Measurements from ENCODE around the gene UIMC1.

UIMC1 gene

DNA sequence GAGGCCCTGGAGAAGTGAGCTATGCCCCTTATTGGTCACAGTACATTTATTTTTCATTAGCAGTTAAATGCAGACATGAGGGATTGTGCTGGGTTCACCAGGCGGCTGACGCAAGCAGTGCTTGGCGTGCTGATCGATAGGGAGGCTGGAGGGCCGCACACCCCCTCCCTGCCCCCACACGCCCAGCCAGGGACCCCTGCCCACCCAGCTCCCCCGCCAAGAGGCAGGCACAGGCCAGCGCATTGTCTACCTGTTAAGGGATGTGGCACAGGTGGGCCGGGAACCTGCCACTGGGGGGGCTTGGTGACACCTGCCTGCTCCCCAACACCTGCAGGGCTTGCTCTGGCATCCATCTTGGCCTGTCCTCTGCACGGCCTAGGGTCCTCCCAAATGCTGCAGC, 146.7 kb downstream of the UIMC1 start:
- TF ChIP-seq CTCF (IDR thresholded peaks at IDR 0.05; ENCODE audit: low read depth, low read length), result no peak
- no peak overlapping the region for H3K4me3 ChIP-seq (replicated peaks in 1 of 2; ENCODE audit: low read depth in 2 of 2, low read length in 2 of 2)
- no peak for DNase-seq (ENCODE audit: low read depth in 2 of 2)

DNA sequence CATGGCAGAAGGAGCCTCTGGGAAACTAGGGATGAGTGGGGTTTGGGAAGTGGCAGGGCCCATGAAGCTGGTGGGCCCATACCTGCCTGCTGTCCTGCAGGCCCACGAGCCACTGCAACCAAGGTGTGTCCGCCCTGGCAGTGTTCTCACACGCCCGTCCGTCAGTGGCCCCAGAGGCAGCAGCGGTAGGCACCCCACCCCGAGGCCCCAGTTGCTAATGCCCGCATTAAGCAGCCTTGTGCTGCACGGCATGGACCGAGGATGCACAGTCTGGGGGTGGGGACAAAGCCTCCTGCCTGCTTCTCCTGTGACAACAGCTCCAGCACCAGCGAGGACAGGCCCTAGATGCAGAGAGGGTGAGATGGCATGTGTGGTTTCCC, 148.7 kb downstream of the UIMC1 start:
- no peak for TF ChIP-seq CTCF (IDR thresholded peaks at IDR 0.05; ENCODE audit: low read depth, low read length)
- DNase-seq (ENCODE audit: low read depth in 2 of 2), result no peak
- no peak overlapping the region for H3K4me3 ChIP-seq (replicated peaks in 1 of 2; ENCODE audit: low read depth in 2 of 2, low read length in 2 of 2)

DNA sequence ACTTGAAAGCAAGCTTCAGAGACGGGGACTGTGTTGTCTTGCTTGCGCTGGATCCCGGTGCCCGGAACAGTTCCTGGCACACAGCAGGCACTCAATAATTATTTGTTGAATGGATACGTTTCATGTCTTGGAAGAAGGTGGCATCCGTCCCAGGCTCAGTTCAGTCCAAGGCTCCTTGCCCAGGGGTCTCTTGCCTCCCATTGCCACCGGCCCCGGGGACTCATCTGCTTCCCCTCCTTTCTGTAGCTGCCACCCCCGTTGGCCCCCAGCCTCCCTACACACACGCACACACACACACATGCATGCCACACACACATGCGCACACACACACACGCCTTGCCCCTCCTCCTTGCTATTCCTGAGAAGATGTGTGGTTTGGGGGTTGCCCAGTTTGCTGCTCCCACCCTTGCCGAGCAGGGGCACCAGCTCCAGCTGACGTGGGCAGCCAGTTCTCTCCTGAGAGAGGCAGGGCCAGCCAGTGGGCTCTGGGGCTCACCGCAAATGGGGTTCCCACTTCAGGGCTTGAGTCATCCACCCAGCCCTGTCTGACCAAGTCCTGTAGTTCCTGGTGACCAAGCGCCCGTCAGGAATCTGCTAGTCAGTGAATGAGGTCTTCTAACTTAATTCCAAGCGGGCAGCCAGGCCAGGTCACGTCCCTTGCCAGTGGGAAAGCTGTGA, 149.2 kb downstream of the UIMC1 start:
- no peak overlapping the region for H3K4me3 ChIP-seq (replicated peaks in 1 of 2; ENCODE audit: low read depth in 2 of 2, low read length in 2 of 2)
- no peak for DNase-seq (ENCODE audit: low read depth in 2 of 2)
- no peak for TF ChIP-seq CTCF (IDR thresholded peaks at IDR 0.05; ENCODE audit: low read depth, low read length)

DNA sequence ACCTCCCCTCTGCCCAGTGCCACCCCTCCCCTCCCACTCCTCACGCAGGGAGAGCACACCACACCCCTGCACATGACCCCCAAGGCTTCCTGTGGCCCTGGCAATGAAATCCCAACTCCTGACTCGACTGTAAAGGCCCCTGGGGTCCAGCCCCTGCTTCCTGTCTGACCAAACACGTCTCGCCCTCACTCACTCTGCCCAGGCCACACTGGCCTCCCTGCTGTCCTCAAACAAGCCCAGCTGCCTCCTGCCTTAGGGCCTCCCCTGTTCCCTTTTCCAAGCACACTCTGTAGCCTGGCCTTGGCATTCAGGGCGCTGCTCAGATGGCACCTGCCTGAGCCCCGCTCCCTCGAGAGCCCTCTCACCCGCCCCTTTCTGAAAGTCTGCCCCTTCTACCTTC, 149.8 kb downstream of the UIMC1 start:
- TF ChIP-seq CTCF (IDR thresholded peaks at IDR 0.05; ENCODE audit: low read depth, low read length), result no peak
- H3K4me3 ChIP-seq (replicated peaks in 1 of 2; ENCODE audit: low read depth in 2 of 2, low read length in 2 of 2), result no peak overlapping the region
- no peak for DNase-seq (ENCODE audit: low read depth in 2 of 2)

DNA sequence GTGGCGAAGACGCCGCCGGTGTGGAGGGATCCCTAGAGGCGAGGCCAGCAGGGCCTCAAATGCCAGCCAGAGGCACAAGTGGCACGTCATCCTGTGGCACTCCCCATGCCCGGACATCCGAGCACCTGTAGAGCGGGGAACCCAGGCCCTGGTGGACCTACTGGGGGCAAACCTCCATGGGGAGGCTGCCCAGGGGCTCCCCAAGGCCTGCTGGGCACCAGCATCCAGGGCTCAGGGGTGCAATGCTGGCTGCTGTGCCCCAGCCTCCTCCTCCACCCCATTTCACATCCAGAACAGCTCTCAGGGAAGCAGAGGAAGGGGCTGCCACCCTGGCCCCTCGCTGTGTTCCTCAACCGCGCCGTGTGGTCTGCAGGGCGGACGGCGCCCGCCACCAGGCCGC, 151.0 kb downstream of the UIMC1 start:
- no peak overlapping the region for H3K4me3 ChIP-seq (replicated peaks in 1 of 2; ENCODE audit: low read depth in 2 of 2, low read length in 2 of 2)
- no peak for TF ChIP-seq CTCF (IDR thresholded peaks at IDR 0.05; ENCODE audit: low read depth, low read length)
- no peak for DNase-seq (ENCODE audit: low read depth in 2 of 2)

Measured in cardiac fibroblast (primary cell).